Ishikawa (cell line): ENCODE measurements around the gene EXOG.

Experiments
- CEBPB ChIP-seq: IDR thresholded peaks from 2 replicates; pipeline ENCODE4 v1.6.1; 2012
- CREB1 ChIP-seq: IDR thresholded peaks from 2 replicates; pipeline ENCODE4 v1.6.1; 2012; ENCODE audit warnings: low read depth
- EP300 ChIP-seq: IDR thresholded peaks from 2 replicates; pipeline ENCODE4 v1.6.1; 2012; ENCODE audit warnings: borderline replicate concordance
- FOXM1 ChIP-seq: IDR thresholded peaks from 2 replicates; pipeline ENCODE4 v1.6.1; 2012; ENCODE audit warnings: low read depth, borderline replicate concordance
- NFIC ChIP-seq: IDR thresholded peaks from 2 replicates; pipeline ENCODE4 v1.6.1; 2012
- RAD21 ChIP-seq: IDR thresholded peaks from 2 replicates; pipeline ENCODE4 v1.6.1; 2012; ENCODE audit warnings: low read depth
- REST ChIP-seq: IDR thresholded peaks from 2 replicates; pipeline ENCODE4 v1.6.1; 2012; ENCODE audit warnings: low read depth, mild to moderate bottlenecking
- TCF12 ChIP-seq: IDR thresholded peaks from 2 replicates; pipeline ENCODE4 v1.6.1; 2012; ENCODE audit warnings: low read depth
- TEAD4 ChIP-seq: IDR thresholded peaks from 2 replicates; pipeline ENCODE4 v1.6.1; 2012
- YY1 ChIP-seq: IDR thresholded peaks from 2 replicates; pipeline ENCODE4 v1.6.1; 2012; ENCODE audit warnings: low read depth
- ZBTB7A ChIP-seq: IDR thresholded peaks from 2 replicates; pipeline ENCODE4 v1.6.1; 2012; ENCODE audit warnings: low read depth
- TF ChIP-seq, protein P1 (sequence below): IDR thresholded peaks from 2 replicates; pipeline ENCODE4 v1.6.1; 2012

- no peak for TF ChIP-seq FOXM1
- TF ChIP-seq REST: no peak
- TF ChIP-seq TCF12: no peak
- TF ChIP-seq CREB1: no peak
- TF ChIP-seq ZBTB7A: no peak
- TF ChIP-seq, protein P1, sequence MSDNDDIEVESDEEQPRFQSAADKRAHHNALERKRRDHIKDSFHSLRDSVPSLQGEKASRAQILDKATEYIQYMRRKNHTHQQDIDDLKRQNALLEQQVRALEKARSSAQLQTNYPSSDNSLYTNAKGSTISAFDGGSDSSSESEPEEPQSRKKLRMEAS: no peak
- TF ChIP-seq RAD21: no peak
- no peak for TF ChIP-seq YY1
- no peak for TF ChIP-seq NFIC
- no peak for TF ChIP-seq TEAD4
- TF ChIP-seq CEBPB: no peak
- no peak for TF ChIP-seq EP300
These were observed 45.3 kb upstream of the EXOG start for GRCh38 chr3:38450853-38451252.
